HepG2 (cell line): ENCODE data around the gene LAMB3. TPM values are rescaled to one million over a fixed set of nuclear protein-coding genes. Genes with fewer than 3 reads are reported as not detected.

Source experiments
- ELF1 ChIP-seq: sonication (generic); formaldehyde crosslinking; IDR thresholded peaks from 2 replicates; pipeline ENCODE4 v1.4.0; 2020; ENCODE audit warnings: missing genetic modification reagents
- HNRNPH1 ChIP-seq: fragments of 200-400 bp; formaldehyde crosslinking; optimal IDR thresholded peaks from 2 replicates; pipeline ENCODE3; 2017; ENCODE audit warnings: mild to moderate bottlenecking, low read depth, low read length
- KIAA2018 ChIP-seq: sonication (generic); formaldehyde crosslinking; IDR thresholded peaks from 2 replicates; pipeline ENCODE4 v1.5.0; 2020; ENCODE audit warnings: mild to moderate bottlenecking, missing genetic modification reagents, borderline replicate concordance
- MIXL1 ChIP-seq: IDR thresholded peaks from 2 replicates; pipeline ENCODE4 v1.6.1; 2016
- NONO ChIP-seq, 2 experiments: fragments of 450-650 bp in 1 of 2; sonication (generic) in 1 of 2; formaldehyde crosslinking in 1 of 2; IDR thresholded peaks in 1 of 2; conservative IDR thresholded peaks in 1 of 2; 2 replicates each; pipeline versions ENCODE4 v1.6.1 to v1.8.0; 2017 to 2022; ENCODE audit warnings: mild to moderate bottlenecking in 1 of 2, missing genetic modification reagents in 1 of 2, moderate library complexity in 1 of 2
- SRSF1 ChIP-seq: fragments of 200-400 bp; formaldehyde crosslinking; optimal IDR thresholded peaks from 2 replicates; pipeline ENCODE3; 2017; ENCODE audit warnings: mild to moderate bottlenecking, low read depth, low read length, moderate library complexity
- TBX2 ChIP-seq: sonication (generic); formaldehyde crosslinking; IDR thresholded peaks from 2 replicates; pipeline ENCODE4 v1.5.0; 2020; ENCODE audit warnings: missing genetic modification reagents, mild to moderate bottlenecking, borderline replicate concordance
- polyA plus RNA-seq, 8 experiments: library from polyadenylated mRNA; depleted of rRNA in 3 of 8; stranded (reverse) in 7 of 8; unstranded in 1 of 8; fragments of >200 nt; fragmentation: Illumina TruSeq in 4 of 8; extraction: Trizol in 4 of 8; gene quantifications; 2 replicates each; pipeline versions ENCODE4 v1.2.1 to v1.2.3, GENCODE V29; 2011 to 2016; ENCODE audit warnings: low read depth in 4 of 8, missing spikeins in 1 of 8, mixed read lengths in 1 of 8; ENCODE audit not compliant: insufficient read depth in 1 of 8
- total RNA-seq, 5 experiments: library from RNA; depleted of rRNA; stranded (reverse); fragments of >200 nt; fragmentation: Illumina TruSeq; extraction: Trizol; gene quantifications; 2 replicates each; pipeline ENCODE4 v1.2.3, GENCODE V29; 2016; ENCODE audit warnings: low read depth in 1 of 5

Gene LAMB3
- total and polyA plus RNA-seq, 2 of the 13 experiments (the other 11 are each of a cell fraction or from before 2014, with no cell fraction given) = 0.18 to 0.24 TPM

DNA sequence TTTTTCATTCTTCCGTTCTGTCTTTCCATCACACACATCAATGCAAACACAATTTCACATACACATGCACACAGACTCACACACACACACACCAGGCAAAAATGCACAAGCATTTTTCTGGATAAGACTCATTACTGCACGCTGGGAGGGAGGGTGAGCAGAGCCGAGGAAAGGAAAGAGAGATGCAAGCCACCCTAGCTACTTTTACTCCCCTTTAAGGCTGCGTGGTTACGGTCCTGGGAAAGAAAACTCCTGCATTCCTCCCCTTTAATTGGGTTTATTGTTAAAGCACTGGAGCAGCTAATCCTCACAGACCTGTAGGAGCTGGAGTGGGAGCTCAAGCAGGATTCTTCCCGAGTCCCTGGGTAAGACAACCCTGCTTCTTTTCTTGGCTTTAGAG is 68.8 kb downstream of the LAMB3 start, which contains the start of gene CAMK1G (continued):
- no peak for TF ChIP-seq ELF1 (CRISPR knock-in tag)
- TF ChIP-seq TBX2 (CRISPR knock-in tag) = no peak
- TF ChIP-seq HNRNPH1 = no peak
- TF ChIP-seq SRSF1 = no peak
- no peak for TF ChIP-seq MIXL1
- TF ChIP-seq KIAA2018 (CRISPR knock-in tag) = no peak
- no peak for TF ChIP-seq NONO (IDR thresholded peaks at IDR 0.05)
- no peak for TF ChIP-seq NONO (CRISPR knock-in tag; conservative IDR thresholded peaks at IDR 0.05)
- TF ChIP-seq, all 625 proteins: peak for 0
